AG09309 (cell line): ENCODE data around the gene MVB12A.

Experiments
- DNase-seq: peaks from one replicate; pipeline ENCODE4 v3.0.0-alpha.2; 2010; ENCODE audit warnings: low read depth
- H3K4me3 ChIP-seq: 2 replicates; pipeline ENCODE4 v1.5.1; 2011; ENCODE audit warnings: mild to moderate bottlenecking, low read depth, low read length, moderate library complexity; ENCODE audit not compliant: control insufficient read depth
- CTCF ChIP-seq: IDR thresholded peaks from 2 replicates; pipeline ENCODE4 v1.5.1; 2011; ENCODE audit warnings: mild to moderate bottlenecking, low read depth, low read length, inconsistent platforms; ENCODE audit not compliant: insufficient read depth, control insufficient read depth; ENCODE audit errors: missing control alignments

The MVB12A gene

DNA sequence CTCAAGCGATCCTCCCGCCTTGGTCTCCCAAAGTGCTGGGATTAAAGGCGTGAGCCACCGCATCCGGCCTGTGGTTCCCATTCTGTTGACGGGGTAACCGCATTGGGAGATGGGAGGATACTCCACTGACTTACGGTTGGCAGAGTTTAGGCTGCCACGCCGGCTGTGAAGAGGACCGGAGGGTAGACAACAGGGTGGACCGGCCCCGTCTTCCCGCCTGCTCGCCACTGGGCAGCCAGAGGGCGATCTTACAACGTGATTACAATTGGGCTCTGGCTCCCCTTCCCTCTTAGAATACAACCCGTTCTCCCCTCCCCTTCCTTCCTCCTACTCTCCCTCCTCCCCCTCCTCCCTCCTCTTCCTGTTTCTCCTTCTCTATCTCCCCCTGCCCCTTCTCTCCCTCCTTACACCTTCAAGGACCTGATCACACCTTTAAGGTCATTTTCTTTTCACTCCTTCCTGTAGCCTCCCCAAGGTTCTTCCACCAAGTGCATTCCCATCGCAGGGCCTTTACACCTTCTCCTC is 24.9 kb upstream of the MVB12A start:
- peak; percentile 79 for TF ChIP-seq CTCF
- no peak overlapping the region for H3K4me3 ChIP-seq
- no peak for DNase-seq

DNA sequence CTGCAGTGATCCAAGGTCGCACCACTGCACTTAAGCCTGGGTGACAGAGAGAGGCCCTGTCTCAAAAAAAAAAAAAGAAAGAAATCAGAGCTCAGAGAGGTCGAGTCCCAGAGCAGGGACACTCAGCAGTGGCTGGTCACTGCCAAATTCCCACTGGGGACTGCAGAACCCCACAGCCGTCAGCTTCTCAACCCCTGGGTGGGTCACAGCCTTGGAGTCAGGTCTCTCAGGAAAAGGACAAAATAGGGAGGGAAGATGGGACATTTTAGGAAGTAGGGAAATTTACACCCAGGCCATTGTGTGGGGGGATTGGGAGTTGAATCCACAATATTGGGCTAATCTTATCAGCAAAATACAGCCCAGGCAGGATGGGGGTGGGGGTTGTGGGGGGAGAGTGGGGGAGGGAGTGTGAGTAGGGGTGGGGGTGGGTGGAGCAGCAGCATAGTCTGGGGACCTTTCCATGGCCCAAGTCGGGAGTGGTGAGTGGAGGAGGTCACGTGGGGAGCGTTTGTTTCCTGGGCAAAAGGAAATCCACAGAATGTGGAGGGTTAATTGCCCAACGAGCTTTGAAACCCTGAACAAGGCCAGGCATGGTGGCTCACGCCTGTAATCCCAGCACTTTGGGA is 20.8 kb upstream of the MVB12A start:
- no peak for DNase-seq
- TF ChIP-seq CTCF: no peak
- H3K4me3 ChIP-seq: no peak overlapping the region

GRCh38 chr19:17401628-17402027 is 18.2 kb upstream of the MVB12A start:
- DNase-seq: no peak
- no peak for TF ChIP-seq CTCF
- no peak overlapping the region for H3K4me3 ChIP-seq

DNA sequence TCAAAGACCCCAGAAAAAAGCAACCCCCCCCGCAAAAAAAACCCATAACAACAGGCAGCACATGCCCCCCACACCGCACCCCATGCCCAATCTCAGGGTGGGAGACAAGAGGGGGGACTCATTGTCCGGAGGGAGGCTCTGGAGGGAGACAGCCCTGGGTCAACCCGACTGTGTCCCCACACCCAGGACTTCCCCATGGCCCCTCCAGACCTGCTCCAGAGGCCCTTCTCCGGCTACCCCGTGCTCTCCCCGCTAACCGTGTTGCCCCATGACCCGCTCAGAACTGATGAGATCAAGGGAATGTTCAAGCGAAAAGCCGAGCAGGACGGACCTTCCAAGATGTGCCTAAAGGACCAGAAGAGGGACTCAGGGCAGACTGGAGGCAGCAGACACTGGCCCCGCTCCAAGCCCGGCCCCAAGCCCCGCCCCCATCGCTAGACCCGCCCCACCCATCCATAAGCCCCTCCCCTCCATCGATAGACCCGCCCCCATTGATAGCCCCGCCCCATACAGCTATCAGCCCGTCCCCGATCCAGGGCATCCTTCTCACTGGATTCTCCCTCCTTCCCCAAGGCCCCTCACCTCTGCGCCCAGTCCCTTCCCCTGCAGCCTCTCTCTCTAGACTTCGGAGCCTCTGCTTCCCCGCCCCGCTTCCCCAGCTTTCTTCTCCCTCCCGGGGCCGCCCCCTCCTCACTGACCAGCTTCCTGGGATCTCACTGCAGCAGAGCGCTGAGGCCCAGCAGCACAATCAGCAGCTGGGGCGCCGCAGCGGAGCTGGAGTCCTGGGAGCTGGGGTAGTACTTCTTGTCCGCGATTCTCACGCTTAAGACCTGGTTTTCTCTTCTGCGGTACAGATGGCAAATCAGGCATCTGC is 16.6 kb upstream of the MVB12A start:
- no peak for TF ChIP-seq CTCF
- H3K4me3 ChIP-seq: no peak overlapping the region
- no peak for DNase-seq

DNA sequence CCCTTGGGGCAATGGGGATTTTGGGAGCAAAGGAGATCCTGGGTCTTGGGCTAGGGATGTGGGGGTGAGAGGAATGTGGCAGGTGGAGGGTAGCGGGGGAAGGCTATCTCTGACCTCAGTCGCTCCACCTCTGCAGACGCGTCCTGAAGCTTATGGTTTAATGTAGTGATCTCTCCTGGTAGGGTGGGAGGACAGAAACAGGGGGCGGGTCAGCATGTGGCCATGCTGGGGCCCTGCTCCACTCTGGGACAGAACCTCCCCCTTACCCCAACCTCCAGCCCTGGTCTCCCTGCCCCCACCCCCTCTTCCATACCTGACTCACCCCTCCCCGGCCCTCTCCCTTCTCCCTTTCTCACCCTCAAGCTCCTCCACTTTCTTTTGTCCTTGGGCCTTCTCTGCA is 15.8 kb upstream of the MVB12A start:
- TF ChIP-seq CTCF: no peak
- DNase-seq: no peak
- H3K4me3 ChIP-seq: no peak overlapping the region

DNA sequence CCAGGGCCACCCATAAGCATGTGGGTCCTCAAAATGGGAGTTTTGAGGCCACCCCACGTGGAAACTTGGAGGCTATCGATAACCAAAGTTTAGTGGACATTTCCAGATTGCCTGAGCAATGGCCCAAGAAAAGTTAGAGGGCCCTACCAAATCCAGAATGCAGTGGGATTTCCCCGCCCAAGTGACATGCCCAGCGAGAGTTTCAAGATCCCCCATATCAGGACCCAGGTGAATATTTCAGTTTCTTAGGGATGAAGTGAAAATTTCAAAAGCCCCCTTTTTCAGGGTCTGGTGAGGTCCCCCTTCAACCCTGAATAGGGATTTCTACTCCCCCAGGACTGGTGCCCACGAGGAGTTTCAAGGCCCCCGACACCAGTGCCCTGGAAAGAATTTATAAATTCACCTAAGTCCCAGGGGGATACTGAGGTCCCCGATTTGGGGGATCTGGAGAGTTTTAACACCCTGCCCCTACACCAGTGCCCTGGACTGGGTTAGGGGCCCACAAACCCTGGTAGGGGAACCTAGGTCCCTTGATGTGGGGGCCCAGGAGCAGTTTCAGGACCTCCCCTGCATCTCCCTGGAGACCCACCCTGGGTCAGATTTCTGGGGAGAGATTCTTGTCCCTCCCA is 15.1 kb upstream of the MVB12A start:
- TF ChIP-seq CTCF: no peak
- H3K4me3 ChIP-seq: no peak overlapping the region
- DNase-seq: no peak
